Superior temporal gyrus (tissue), 1 donor: Measurements from ENCODE around the gene LYSET.
A peak's percentile ranks its signal among the peaks of the same experiment; 100 is the strongest.
"Not testable (repeated sequence)": the region's sequence is repeated elsewhere in the genome, so short reads cannot be mapped to it uniquely, and the experiment has no call there.

Source experiments
- DNase-seq: peaks from one replicate; pipeline ENCODE4 v3.0.0-alpha.2; 2016; ENCODE audit errors: extremely low spot score

The LYSET gene

DNA sequence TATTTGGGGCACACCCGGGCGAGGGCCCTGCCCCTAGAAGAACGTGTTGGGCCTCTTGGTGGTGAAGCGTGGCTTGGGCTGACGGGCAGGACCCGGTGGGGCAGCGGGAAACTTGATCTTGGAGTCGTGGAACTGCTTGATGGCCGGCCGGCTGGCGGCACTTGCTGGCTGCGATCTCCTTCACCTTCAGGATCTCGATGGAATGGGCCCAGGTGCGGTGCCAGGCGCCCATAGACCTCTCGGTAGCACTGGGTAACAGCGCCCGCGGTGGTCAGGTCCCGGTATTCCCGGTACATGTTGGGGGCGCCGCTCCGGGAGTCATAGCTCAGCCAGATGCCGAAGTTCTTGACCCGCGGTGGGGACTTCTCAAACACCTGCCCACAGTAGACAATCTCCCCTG, 38.4 kb downstream of the LYSET start:
- no peak for DNase-seq

- no peak for DNase-seq
Observed at GRCh38 chr14:93228550-93228949, 43.4 kb downstream of the LYSET start.

DNA sequence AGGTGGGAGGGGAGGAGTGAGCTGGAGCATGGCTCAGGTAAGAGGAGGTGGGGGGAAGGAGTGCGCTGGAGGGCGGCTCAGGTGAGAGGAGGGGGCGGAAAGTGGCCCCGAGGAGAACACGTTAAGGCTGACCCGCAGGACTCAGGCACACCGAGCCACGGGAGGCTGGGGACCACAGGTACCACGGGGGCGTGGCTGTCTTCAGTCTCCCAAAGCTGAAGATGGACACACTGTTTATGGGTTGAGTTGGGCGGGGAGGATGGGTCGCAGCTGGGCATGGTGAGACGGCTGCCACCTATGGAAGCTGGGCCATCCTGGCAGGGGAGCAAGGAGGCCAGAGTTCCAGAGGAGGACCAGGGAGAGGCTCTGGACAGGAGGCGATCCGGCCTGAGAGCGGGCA, 45.4 kb downstream of the LYSET start:
- no peak for DNase-seq

GRCh38 chr14:93231129-93231979, 46.2 kb downstream of the LYSET start:
- DNase-seq: peak; percentile 56

DNA sequence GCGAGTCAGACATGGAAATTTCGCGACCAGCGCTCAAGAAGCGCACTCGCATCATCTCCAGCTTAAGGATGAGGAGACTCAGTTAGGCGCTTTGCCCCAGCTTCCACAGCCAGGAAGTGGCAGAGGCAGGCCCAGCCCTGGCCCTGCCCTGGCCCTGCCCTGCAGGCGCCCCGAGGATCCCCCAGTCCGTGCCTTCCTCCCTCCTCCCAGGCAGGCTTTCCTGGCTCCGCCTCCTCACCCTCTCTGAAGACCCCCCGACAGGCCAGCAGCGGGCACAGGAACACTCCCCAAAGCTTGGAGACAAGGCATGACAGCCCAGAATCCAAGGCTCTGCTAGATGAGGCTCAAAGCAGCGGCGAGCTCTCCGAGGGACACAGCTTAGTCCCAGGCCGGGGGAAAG, 47.0 kb downstream of the LYSET start:
- DNase-seq: no peak

GRCh38 chr14:93233078-93233477, 48.0 kb downstream of the LYSET start:
- DNase-seq: not testable (repeated sequence)

DNA sequence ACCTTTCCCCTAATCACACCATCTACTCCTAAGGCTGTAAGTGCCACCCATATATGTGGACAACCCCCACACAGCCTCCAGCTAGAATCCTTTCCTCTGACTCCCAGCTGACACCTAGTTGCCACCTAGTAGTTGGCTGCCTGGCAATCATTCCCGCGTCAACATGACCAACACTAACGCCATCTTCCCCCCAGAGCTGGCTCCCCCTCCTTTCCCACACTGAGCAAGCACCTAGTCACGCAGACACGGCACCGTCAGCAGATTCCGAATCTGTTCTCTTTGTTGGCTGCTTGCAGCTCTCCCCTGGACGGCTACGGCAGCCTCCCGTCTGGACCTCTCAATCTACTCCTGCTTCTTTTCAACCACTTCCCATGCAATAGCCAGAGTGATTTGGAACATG, 49.7 kb downstream of the LYSET start:
- no peak for DNase-seq
